ENCODE results near the gene WEE2. TPM values are rescaled to one million over a fixed set of nuclear protein-coding genes. Genes with fewer than 3 reads are reported as not detected.
"Not testable (repeated sequence)": the region's sequence is repeated elsewhere in the genome, so short reads cannot be mapped to it uniquely, and the experiment has no call there.

WEE2 gene
- total RNA-seq, 1 donor from 2014 or later: not detected

GRCh38 chr7:141685285-141686023, 22.7 kb upstream of the WEE2 start:
- no peaks in the 10 kb centered on the region for H3K9me3 Mint-ChIP-seq
- no peaks in the 10 kb centered on the region for H3K27me3 Mint-ChIP-seq
- H3K4me3 Mint-ChIP-seq: no peak overlapping the region
- peaks cover 7% of the 10 kb centered on the region for H3K4me1 Mint-ChIP-seq (ENCODE audit: unreplicated experiment)
- no peak overlapping the region for H3K27ac Mint-ChIP-seq
- peaks cover 25% of the 10 kb centered on the region for H3K36me3 Mint-ChIP-seq
- no peak for TF ChIP-seq CTCF (conservative IDR thresholded peaks at IDR 0.05)
- no peak for DNase-seq (ENCODE audit: extremely low spot score, unreplicated experiment)

- H3K4me1 Mint-ChIP-seq (ENCODE audit: unreplicated experiment): peaks cover 7% of the 10 kb centered on the region
- no peaks in the 10 kb centered on the region for H3K9me3 Mint-ChIP-seq
- no peak overlapping the region for H3K27ac Mint-ChIP-seq
- peaks cover 19% of the 10 kb centered on the region for H3K36me3 Mint-ChIP-seq
- DNase-seq (ENCODE audit: extremely low spot score, unreplicated experiment): no peak
- TF ChIP-seq CTCF (conservative IDR thresholded peaks at IDR 0.05): no peak
- H3K4me3 Mint-ChIP-seq: no peak overlapping the region
- no peaks in the 10 kb centered on the region for H3K27me3 Mint-ChIP-seq
Measured at GRCh38 chr7:141686074-141686473, 22.1 kb upstream of the WEE2 start.

GRCh38 chr7:141686670-141687069, 21.5 kb upstream of the WEE2 start:
- no peaks in the 10 kb centered on the region for H3K9me3 Mint-ChIP-seq
- no peak for DNase-seq (ENCODE audit: extremely low spot score, unreplicated experiment)
- H3K27me3 Mint-ChIP-seq: no peaks in the 10 kb centered on the region
- H3K4me1 Mint-ChIP-seq (ENCODE audit: unreplicated experiment): peaks cover 7% of the 10 kb centered on the region
- H3K27ac Mint-ChIP-seq: no peak overlapping the region
- H3K4me3 Mint-ChIP-seq: no peak overlapping the region
- no peak for TF ChIP-seq CTCF (conservative IDR thresholded peaks at IDR 0.05)
- peaks cover 15% of the 10 kb centered on the region for H3K36me3 Mint-ChIP-seq

GRCh38 chr7:141688043-141688442, 20.1 kb upstream of the WEE2 start:
- peaks cover 10% of the 10 kb centered on the region for H3K36me3 Mint-ChIP-seq
- DNase-seq (ENCODE audit: extremely low spot score, unreplicated experiment): no peak
- TF ChIP-seq CTCF (conservative IDR thresholded peaks at IDR 0.05): no peak
- no peaks in the 10 kb centered on the region for H3K27me3 Mint-ChIP-seq
- H3K4me1 Mint-ChIP-seq (ENCODE audit: unreplicated experiment): peaks cover 7% of the 10 kb centered on the region
- H3K9me3 Mint-ChIP-seq: no peaks in the 10 kb centered on the region
- no peak overlapping the region for H3K27ac Mint-ChIP-seq
- H3K4me3 Mint-ChIP-seq: no peak overlapping the region

- H3K27me3 Mint-ChIP-seq; H3K36me3 Mint-ChIP-seq; H3K27ac Mint-ChIP-seq; DNase-seq (ENCODE audit: extremely low spot score, unreplicated experiment); H3K9me3 Mint-ChIP-seq; H3K4me1 Mint-ChIP-seq (ENCODE audit: unreplicated experiment); H3K4me3 Mint-ChIP-seq: not testable (repeated sequence)
Measured at GRCh38 chr7:141689072-141689825, 18.9 kb upstream of the WEE2 start.

- no peak for TF ChIP-seq CTCF (conservative IDR thresholded peaks at IDR 0.05)
- Mint-ChIP-seq H3K4me3 (no peak overlapping the region), H3K9me3 (no peaks in the 10 kb centered on the region), H3K36me3 (peaks cover 4% of the 10 kb centered on the region), H3K27ac (no peak overlapping the region), H3K4me1 (ENCODE audit: unreplicated experiment) (peaks cover 7% of the 10 kb centered on the region), H3K27me3 (no peaks in the 10 kb centered on the region)
- DNase-seq (ENCODE audit: extremely low spot score, unreplicated experiment): no peak
Measured at GRCh38 chr7:141691540-141691939, 16.6 kb upstream of the WEE2 start.
